ENCODE results near the gene SCNN1B.

- TF ChIP-seq CTCF (conservative IDR thresholded peaks at IDR 0.05): no peak
- no peak for TF ChIP-seq ZFX (IDR thresholded peaks at IDR 0.05)
Measured at GRCh38 chr16:23373436-23374219, 71.5 kb downstream of the SCNN1B start.

Data from C4-2B (cell line).